ENCODE measurements around the gene TSPYL4.
"Not testable (repeated sequence)": the region's sequence is repeated elsewhere in the genome, so short reads cannot be mapped to it uniquely, and the experiment has no call there.

Gene TSPYL4
- 102 to 118 reads per million in 2 donors for total RNA-seq

- peak; percentile 74 to 95 (median 90) for DNase-seq
Measured at GRCh38 chr6:116253505-116254296, at the start of gene TSPYL4. TSPYL4 (minus strand) TSS chr6:116254075; CDS start chr6:116254008, 67 bp downstream.

- DNase-seq = no peak
Measured at GRCh38 chr6:116301104-116301503, 47.2 kb upstream of the TSPYL4 start.

GRCh38 chr6:116300566-116300965 is 46.7 kb upstream of the TSPYL4 start:
- DNase-seq = no peak

GRCh38 chr6:116298973-116299372 is 45.1 kb upstream of the TSPYL4 start:
- DNase-seq = no peak

GRCh38 chr6:116298273-116298672 is 44.4 kb upstream of the TSPYL4 start:
- DNase-seq = no peak

- DNase-seq = no peak
Measured at GRCh38 chr6:116292553-116292952, 38.7 kb upstream of the TSPYL4 start.

- no peak for DNase-seq
Measured at GRCh38 chr6:116291701-116292396, 38.0 kb upstream of the TSPYL4 start.

GRCh38 chr6:116290799-116291198 is 36.9 kb upstream of the TSPYL4 start:
- no peak for DNase-seq

- DNase-seq = no peak
Measured at GRCh38 chr6:116289876-116290275, 36.0 kb upstream of the TSPYL4 start.

- peak in 2 of 5 experiments; percentile 20 to 42 for DNase-seq
Measured at GRCh38 chr6:116287689-116288282, 33.9 kb upstream of the TSPYL4 start.

GRCh38 chr6:116286773-116287358 is 33.0 kb upstream of the TSPYL4 start:
- no peak for DNase-seq

GRCh38 chr6:116284984-116285383 is 31.1 kb upstream of the TSPYL4 start:
- DNase-seq = not testable (repeated sequence)

- no peak for DNase-seq
Measured at GRCh38 chr6:116283191-116283590, 29.3 kb upstream of the TSPYL4 start.

GRCh38 chr6:116282698-116283097 is 28.8 kb upstream of the TSPYL4 start:
- DNase-seq = no peak

- DNase-seq = no peak
Measured at GRCh38 chr6:116280933-116281316, 27.1 kb upstream of the TSPYL4 start.

GRCh38 chr6:116280161-116280932 is 26.5 kb upstream of the TSPYL4 start:
- DNase-seq = peak in 1 of 5 experiments; percentile 41

- DNase-seq = peak; percentile 79 to 98 (median 92)
Measured at GRCh38 chr6:116279232-116280160, 25.6 kb upstream of the TSPYL4 start, which contains the start of gene TSPYL1. TSPYL1 (minus strand) TSS chr6:116279930; CDS start chr6:116279830, 100 bp downstream.

GRCh38 chr6:116278854-116279231 is 25.0 kb upstream of the TSPYL4 start:
- DNase-seq = peak in 1 of 5 experiments; percentile 16

GRCh38 chr6:116278481-116278829 is 24.6 kb upstream of the TSPYL4 start:
- DNase-seq = no peak

- DNase-seq = no peak
Measured at GRCh38 chr6:116277124-116277523, 23.2 kb upstream of the TSPYL4 start.

GRCh38 chr6:116271149-116271708 is 17.4 kb upstream of the TSPYL4 start:
- no peak for DNase-seq

All from T-helper 2 cell (primary cell).